B cell (primary cell): ENCODE results near the gene FMN1.

Experiments
- CTCF ChIP-seq: fragments of 200-600 bp; IDR thresholded peaks from one replicate; pipeline ENCODE4 v1.8.0; 2022; ENCODE audit warnings: antibody characterized with exemption, mild to moderate bottlenecking
- EZH2 ChIP-seq: IDR thresholded peaks from 2 replicates; pipeline ENCODE4 v1.6.1; 2012; ENCODE audit warnings: borderline replicate concordance, low read depth, mild to moderate bottlenecking, moderate library complexity, low read length; ENCODE audit not compliant: insufficient read depth, poor library complexity, severe bottlenecking

DNA sequence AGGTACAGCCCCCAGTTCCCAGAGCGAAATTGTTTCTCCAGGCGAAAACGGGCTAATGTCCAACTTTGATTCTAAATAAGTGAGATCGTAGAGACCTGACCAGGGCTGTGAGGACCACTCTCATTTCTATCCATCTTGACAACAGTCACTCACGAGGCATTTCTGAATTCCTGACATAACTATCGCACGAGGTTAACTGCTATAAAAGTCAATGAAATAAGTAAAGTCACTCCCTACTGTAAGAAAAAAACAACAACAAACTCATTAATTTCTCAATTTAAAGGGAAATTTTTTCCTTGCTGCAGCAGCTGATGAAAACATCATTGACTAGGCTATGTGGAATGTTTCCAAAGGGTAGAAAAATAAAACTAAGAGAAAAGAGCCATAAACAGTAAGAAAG is 407.6 kb downstream of the FMN1 start:
- TF ChIP-seq EZH2, result no peak
- no peak for TF ChIP-seq CTCF
